ENCODE results near the gene IGIP.

DNA sequence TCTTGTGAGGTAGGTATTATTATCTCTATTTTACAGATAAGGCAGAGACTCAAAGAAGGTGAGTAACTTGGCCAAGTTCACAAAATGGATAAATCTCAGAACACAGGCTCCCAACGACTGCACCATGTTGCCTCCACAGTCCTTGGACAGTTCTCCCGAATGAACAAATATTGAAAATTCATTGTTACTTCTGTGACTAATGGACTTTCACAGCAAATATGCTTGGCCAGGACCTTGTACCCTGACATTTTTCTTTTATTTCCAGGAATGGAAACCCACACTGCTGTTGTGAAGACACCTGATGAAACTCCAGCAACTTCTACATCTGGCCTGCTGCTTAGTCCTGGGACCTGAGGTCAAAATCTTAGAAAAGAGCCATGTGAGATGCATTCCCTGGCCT is 46.7 kb downstream of the IGIP start:
- no peak for TF ChIP-seq CEBPB (IDR thresholded peaks at IDR 0.05)
- TF ChIP-seq, protein P1, sequence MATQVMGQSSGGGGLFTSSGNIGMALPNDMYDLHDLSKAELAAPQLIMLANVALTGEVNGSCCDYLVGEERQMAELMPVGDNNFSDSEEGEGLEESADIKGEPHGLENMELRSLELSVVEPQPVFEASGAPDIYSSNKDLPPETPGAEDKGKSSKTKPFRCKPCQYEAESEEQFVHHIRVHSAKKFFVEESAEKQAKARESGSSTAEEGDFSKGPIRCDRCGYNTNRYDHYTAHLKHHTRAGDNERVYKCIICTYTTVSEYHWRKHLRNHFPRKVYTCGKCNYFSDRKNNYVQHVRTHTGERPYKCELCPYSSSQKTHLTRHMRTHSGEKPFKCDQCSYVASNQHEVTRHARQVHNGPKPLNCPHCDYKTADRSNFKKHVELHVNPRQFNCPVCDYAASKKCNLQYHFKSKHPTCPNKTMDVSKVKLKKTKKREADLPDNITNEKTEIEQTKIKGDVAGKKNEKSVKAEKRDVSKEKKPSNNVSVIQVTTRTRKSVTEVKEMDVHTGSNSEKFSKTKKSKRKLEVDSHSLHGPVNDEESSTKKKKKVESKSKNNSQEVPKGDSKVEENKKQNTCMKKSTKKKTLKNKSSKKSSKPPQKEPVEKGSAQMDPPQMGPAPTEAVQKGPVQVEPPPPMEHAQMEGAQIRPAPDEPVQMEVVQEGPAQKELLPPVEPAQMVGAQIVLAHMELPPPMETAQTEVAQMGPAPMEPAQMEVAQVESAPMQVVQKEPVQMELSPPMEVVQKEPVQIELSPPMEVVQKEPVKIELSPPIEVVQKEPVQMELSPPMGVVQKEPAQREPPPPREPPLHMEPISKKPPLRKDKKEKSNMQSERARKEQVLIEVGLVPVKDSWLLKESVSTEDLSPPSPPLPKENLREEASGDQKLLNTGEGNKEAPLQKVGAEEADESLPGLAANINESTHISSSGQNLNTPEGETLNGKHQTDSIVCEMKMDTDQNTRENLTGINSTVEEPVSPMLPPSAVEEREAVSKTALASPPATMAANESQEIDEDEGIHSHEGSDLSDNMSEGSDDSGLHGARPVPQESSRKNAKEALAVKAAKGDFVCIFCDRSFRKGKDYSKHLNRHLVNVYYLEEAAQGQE (IDR thresholded peaks at IDR 0.05; ENCODE audit: low read depth), result no peak

Measured in Ishikawa (cell line).